Fibroblast of pulmonary artery (primary cell): ENCODE data around the gene ACCS.

Source experiments
- DNase-seq: peaks from one replicate; pipeline ENCODE4 v3.0.0-alpha.2; 2010; ENCODE audit warnings: low read depth
- H3K4me3 ChIP-seq: replicated peaks from 2 replicates; pipeline ENCODE4 v1.5.1; 2011; ENCODE audit warnings: low read depth, mild to moderate bottlenecking, control low read depth, low read length, moderate library complexity
- TF ChIP-seq, protein P1 (sequence below): IDR thresholded peaks from 2 replicates; pipeline ENCODE4 v1.5.1; 2011; ENCODE audit warnings: mild to moderate bottlenecking, control low read depth, low read length, inconsistent platforms; ENCODE audit errors: missing control alignments

ACCS gene

DNA sequence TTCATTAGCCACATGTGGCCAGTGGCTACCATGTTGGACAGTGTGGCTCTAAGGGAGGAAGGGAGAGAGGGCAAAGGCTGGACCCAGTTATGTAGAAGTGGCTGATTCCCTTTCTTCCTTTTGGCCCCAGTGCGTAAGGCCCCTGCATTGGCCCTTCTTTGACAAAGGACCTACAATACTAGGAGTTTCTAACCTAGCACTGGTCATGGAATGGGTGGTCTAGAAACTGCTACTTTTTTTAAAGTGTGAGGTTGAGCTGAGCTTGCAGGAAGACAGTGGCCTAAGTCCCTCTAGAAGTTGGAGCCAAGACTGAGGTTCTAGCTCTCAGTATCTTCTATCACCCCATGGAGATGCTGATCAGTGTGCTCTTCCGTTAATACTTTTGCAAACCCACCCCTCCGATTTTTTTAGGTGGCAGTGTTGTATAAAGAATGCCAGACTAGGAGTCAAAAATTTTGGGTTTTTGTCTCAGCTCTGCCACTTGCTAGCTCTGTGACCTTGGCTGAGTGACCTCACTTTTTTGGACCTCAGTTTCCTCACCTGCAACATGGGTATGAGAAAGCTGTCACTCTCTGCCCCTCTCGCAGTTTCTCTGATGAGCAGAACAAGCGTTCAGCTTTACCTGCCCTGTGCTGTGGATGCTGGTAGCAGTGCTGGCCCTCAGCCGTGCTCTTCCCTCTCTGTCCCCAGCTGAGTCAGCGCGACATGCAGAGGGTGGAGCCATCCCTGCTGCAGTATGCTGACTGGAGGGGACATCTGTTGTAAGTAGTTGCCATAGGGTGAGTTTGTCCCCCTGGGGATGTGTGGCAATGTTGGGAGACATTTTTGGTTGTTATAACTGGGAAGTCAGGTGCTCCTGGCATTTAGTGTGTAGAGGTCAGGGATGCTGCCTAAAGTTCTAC, 6.9 kb downstream of the ACCS start:
- DNase-seq: no peak
- H3K4me3 ChIP-seq: no peak overlapping the region
- TF ChIP-seq, protein P1, sequence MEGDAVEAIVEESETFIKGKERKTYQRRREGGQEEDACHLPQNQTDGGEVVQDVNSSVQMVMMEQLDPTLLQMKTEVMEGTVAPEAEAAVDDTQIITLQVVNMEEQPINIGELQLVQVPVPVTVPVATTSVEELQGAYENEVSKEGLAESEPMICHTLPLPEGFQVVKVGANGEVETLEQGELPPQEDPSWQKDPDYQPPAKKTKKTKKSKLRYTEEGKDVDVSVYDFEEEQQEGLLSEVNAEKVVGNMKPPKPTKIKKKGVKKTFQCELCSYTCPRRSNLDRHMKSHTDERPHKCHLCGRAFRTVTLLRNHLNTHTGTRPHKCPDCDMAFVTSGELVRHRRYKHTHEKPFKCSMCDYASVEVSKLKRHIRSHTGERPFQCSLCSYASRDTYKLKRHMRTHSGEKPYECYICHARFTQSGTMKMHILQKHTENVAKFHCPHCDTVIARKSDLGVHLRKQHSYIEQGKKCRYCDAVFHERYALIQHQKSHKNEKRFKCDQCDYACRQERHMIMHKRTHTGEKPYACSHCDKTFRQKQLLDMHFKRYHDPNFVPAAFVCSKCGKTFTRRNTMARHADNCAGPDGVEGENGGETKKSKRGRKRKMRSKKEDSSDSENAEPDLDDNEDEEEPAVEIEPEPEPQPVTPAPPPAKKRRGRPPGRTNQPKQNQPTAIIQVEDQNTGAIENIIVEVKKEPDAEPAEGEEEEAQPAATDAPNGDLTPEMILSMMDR: no peak

DNA sequence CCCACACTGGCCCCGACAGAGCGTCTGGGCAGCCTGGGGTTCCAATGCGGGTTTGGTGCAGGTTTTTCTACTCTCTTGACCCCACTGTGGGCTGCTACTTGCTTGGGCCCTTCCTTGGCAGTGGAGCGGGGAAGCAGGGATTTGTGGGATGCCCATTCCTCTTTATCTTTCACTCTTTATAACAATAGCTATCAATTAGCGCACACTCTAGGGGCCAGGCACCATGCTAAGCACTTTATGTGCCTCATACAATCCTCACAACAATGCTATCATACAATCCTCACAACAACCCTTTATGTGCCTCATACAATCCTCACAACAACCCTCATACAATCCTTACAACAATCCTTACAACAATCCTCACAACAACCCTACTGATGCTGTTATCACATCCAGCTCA, 12.7 kb downstream of the ACCS start:
- DNase-seq: no peak
- TF ChIP-seq, protein P1: no peak
- no peak overlapping the region for H3K4me3 ChIP-seq

DNA sequence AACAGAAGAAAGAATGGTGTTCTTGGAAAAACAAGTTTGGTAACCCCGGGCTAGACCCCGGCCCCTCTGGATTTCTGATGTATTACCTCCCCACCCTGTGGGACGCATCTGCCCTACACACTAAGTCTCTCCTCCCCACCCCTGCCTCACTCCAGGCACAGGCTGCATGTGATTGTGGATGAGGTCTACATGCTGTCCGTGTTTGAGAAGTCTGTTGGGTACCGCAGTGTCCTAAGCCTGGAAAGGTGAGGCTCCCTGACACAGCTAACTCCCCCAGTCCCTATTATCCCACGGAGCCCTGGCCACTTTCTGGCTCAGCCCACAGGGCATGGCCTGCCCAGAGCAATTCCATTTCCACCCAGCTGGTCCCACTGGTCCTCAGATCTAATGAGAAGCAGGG, 13.3 kb downstream of the ACCS start:
- DNase-seq: no peak
- TF ChIP-seq, protein P1: no peak
- no peak overlapping the region for H3K4me3 ChIP-seq

DNA sequence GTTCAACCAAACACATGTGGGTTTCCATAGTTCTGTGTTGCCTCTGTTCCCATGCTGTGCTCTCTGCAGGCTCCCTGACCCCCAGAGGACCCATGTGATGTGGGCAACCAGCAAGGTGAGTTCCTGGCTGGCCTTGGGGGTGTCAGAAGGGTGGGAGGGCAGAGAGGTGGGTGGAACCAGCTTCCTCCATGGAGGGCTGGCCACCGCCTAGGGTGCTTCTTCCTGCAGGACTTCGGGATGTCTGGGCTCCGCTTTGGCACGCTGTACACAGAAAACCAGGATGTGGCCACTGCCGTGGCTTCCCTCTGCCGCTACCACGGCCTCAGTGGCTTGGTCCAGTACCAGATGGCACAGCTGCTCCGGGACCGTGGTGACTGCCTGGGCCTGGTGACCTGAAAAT, 14.9 kb downstream of the ACCS start:
- H3K4me3 ChIP-seq: no peak overlapping the region
- DNase-seq: no peak
- TF ChIP-seq, protein P1: no peak

- no peak for DNase-seq
- no peak overlapping the region for H3K4me3 ChIP-seq
- TF ChIP-seq, protein P1: no peak
Observed at GRCh38 chr11:44082645-44083044, 16.6 kb downstream of the ACCS start.

DNA sequence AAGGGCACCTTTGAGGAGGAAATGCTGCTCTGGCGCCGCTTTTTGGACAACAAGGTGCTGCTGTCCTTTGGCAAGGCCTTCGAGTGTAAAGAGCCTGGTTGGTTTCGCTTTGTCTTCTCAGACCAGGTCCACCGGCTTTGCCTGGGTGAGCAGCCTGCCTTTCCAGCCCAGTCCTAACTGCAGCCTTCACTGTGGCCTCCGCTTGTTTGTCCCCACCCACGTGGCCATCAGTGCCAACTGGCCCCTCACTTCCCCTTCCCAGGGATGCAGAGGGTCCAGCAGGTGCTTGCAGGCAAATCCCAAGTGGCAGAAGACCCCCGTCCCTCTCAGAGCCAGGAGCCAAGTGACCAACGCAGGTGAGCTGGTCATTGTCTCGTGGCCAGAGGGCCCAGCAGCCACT, 17.4 kb downstream of the ACCS start:
- no peak overlapping the region for H3K4me3 ChIP-seq
- DNase-seq: no peak

More for the DNA sequence above, 17.4 kb downstream of the ACCS start:
- TF ChIP-seq, protein P1: no peak
